A549 treated with AZD9567 at 1 μM for 4 hours (cell line): ENCODE data around the gene CTNND2. TPM values are rescaled to one million over a fixed set of nuclear protein-coding genes. Genes with fewer than 3 reads are reported as not detected.

Experiments
- total RNA-seq: library from RNA; stranded (reverse); fragments of 200-300 nt; extraction: Qiagen RNA extraction; gene quantifications from 5 replicates; pipeline ENCODE4 v1.2.3, GENCODE V29; 2022; ENCODE audit not compliant: insufficient read depth

CTNND2 gene, protein sequence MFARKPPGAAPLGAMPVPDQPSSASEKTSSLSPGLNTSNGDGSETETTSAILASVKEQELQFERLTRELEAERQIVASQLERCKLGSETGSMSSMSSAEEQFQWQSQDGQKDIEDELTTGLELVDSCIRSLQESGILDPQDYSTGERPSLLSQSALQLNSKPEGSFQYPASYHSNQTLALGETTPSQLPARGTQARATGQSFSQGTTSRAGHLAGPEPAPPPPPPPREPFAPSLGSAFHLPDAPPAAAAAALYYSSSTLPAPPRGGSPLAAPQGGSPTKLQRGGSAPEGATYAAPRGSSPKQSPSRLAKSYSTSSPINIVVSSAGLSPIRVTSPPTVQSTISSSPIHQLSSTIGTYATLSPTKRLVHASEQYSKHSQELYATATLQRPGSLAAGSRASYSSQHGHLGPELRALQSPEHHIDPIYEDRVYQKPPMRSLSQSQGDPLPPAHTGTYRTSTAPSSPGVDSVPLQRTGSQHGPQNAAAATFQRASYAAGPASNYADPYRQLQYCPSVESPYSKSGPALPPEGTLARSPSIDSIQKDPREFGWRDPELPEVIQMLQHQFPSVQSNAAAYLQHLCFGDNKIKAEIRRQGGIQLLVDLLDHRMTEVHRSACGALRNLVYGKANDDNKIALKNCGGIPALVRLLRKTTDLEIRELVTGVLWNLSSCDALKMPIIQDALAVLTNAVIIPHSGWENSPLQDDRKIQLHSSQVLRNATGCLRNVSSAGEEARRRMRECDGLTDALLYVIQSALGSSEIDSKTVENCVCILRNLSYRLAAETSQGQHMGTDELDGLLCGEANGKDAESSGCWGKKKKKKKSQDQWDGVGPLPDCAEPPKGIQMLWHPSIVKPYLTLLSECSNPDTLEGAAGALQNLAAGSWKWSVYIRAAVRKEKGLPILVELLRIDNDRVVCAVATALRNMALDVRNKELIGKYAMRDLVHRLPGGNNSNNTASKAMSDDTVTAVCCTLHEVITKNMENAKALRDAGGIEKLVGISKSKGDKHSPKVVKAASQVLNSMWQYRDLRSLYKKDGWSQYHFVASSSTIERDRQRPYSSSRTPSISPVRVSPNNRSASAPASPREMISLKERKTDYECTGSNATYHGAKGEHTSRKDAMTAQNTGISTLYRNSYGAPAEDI (N-terminal part only)
- not detected in 5 replicates for total RNA-seq

DNA sequence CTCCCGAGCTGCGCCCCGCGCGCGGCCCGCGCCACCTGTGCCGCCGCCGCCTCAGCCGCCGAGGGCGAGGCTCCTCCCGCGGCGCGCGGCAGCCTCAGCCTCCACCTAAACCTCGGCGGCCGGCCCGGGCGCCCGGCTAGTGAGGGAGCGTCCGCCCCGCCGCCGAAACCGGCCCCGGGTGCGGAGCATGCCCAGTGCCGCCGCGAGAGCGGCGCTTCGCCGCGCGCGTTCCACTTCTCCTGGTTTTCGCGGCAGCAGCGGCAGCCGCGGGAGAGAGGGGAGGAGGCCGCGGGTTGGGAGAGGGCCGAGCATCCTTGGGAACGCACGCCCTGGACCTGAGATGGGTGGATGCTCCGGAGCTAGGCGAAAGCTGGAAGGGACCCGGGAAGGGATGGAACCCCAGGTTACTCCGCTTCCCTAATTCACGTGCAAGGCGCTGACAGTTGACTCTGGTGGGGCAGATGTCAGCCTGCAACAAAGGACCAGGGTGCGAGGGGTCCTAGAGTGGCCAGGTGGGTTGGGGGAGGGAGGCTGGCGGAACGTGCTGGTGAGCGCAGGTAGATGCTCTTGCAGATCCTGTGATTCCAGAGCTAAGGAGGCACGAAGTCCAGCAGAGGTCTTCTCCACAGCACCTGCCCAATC lies at the start of gene CTNND2:
Gene CTNND2, minus strand, starts transcription at position 182 of the 642 bp plus-strand sequence. CDS start 593 bp downstream, outside the sequence.

